NOMO-1 (cell line): ENCODE measurements around the gene PARP8.
"Not testable (repeated sequence)": the region's sequence is repeated elsewhere in the genome, so short reads cannot be mapped to it uniquely, and the experiment has no call there.

Source experiments
- DNase-seq, 2 experiments: peaks; one replicate each; lab custom pipeline; 2025; ENCODE audit not compliant: unreplicated experiment in 2 of 2; lab: John Stamatoyannopoulos, UW

PARP8 gene

GRCh38 chr5:50666261-50667022 is at the start of gene PARP8:
Gene PARP8, plus strand, starts transcription at chr5:50666637. Its CDS starts 459 bp downstream, at chr5:50667096.
- DNase-seq, result peak; percentile 47 to 72

- DNase-seq, result no peak
Measured at GRCh38 chr5:50623666-50624065, 42.8 kb upstream of the PARP8 start.

- peak; percentile 65 to 91 for DNase-seq
Measured at GRCh38 chr5:50634866-50635265, 31.6 kb upstream of the PARP8 start.

GRCh38 chr5:50637576-50637975 is 28.9 kb upstream of the PARP8 start:
- DNase-seq, result peak in 1 of 2 experiments; percentile 17

GRCh38 chr5:50646591-50646990 is 19.8 kb upstream of the PARP8 start:
- DNase-seq, result no peak

- DNase-seq, result peak in 1 of 2 experiments; percentile 56
Measured at GRCh38 chr5:50647726-50648125, 18.7 kb upstream of the PARP8 start.

GRCh38 chr5:50653946-50654345 is 12.5 kb upstream of the PARP8 start:
- peak; percentile 71 to 90 for DNase-seq

GRCh38 chr5:50655067-50655809 is 11.2 kb upstream of the PARP8 start:
- DNase-seq, result peak in 1 of 2 experiments; percentile 36

GRCh38 chr5:50655810-50656205 is 10.6 kb upstream of the PARP8 start:
- no peak for DNase-seq

GRCh38 chr5:50657044-50657443 is 9.4 kb upstream of the PARP8 start:
- DNase-seq, result no peak

- DNase-seq, result peak in 1 of 2 experiments; percentile 43
Measured at GRCh38 chr5:50658246-50658645, 8.2 kb upstream of the PARP8 start.

GRCh38 chr5:50663636-50664035 is 2.8 kb upstream of the PARP8 start:
- peak; percentile 53 to 67 for DNase-seq

- DNase-seq, result no peak
Measured at GRCh38 chr5:50665091-50665490, 1.3 kb upstream of the PARP8 start.

- DNase-seq, result peak in 1 of 2 experiments; percentile 50
Measured at GRCh38 chr5:50665761-50666202, 655 bp upstream of the PARP8 start.

GRCh38 chr5:50667023-50667652 is 701 bp downstream of the PARP8 start:
- DNase-seq, result peak; percentile 37 to 39

- peak in 1 of 2 experiments; percentile 51 for DNase-seq
Measured at GRCh38 chr5:50667653-50668595, 1.5 kb downstream of the PARP8 start.

GRCh38 chr5:50668636-50669035 is 2.2 kb downstream of the PARP8 start:
- not testable (repeated sequence) for DNase-seq

GRCh38 chr5:50672663-50673062 is 6.2 kb downstream of the PARP8 start:
- DNase-seq, result peak in 1 of 2 experiments; percentile 46

- not testable (repeated sequence) for DNase-seq
Measured at GRCh38 chr5:50673444-50673843, 7.0 kb downstream of the PARP8 start.

GRCh38 chr5:50675385-50675784 is 8.9 kb downstream of the PARP8 start:
- DNase-seq, result no peak
